ENCODE results near the gene DTX1. TPM values are rescaled to one million over a fixed set of nuclear protein-coding genes. Genes with fewer than 3 reads are reported as not detected.
A peak's percentile ranks its signal among the peaks of the same experiment; 100 is the strongest.

The DTX1 gene
- total and polyA plus RNA-seq, 8 donors = 0.43 to 6.2 (median 1.9) TPM

- intact Hi-C loops (cut with DNase I; ENCODE audit: low total_unique reads) = no loop called here
- no peaks in the 10 kb centered on the region for H3K9me3 ChIP-seq
- H3K27me3 ChIP-seq = peaks cover 11 to 61% (median 22%) of the 10 kb centered on the region in 3 donors
- no peak overlapping the region for H3K27ac ChIP-seq
- 24 to 32% (median 29%) methylated on average over 24 to 31 of the region's 31 CpGs for WGBS, 5 donors
- no peak for TF ChIP-seq EP300 (IDR thresholded peaks at IDR 0.05)
- TF ChIP-seq, protein P1, sequence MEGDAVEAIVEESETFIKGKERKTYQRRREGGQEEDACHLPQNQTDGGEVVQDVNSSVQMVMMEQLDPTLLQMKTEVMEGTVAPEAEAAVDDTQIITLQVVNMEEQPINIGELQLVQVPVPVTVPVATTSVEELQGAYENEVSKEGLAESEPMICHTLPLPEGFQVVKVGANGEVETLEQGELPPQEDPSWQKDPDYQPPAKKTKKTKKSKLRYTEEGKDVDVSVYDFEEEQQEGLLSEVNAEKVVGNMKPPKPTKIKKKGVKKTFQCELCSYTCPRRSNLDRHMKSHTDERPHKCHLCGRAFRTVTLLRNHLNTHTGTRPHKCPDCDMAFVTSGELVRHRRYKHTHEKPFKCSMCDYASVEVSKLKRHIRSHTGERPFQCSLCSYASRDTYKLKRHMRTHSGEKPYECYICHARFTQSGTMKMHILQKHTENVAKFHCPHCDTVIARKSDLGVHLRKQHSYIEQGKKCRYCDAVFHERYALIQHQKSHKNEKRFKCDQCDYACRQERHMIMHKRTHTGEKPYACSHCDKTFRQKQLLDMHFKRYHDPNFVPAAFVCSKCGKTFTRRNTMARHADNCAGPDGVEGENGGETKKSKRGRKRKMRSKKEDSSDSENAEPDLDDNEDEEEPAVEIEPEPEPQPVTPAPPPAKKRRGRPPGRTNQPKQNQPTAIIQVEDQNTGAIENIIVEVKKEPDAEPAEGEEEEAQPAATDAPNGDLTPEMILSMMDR (IDR thresholded peaks at IDR 0.05) = no peak
- no peak for TF ChIP-seq POLR2AphosphoS5 (IDR thresholded peaks at IDR 0.05)
- TF ChIP-seq POLR2A (IDR thresholded peaks at IDR 0.05) = no peak
- H3K4me1 ChIP-seq = peaks cover 0 to 17% (median 0%) of the 10 kb centered on the region in 4 donors
- H3K4me3 ChIP-seq = no peak overlapping the region
- DNase-seq = peak in 1 of 2 donors; percentile 60
- H3K36me3 ChIP-seq = no peaks in the 10 kb centered on the region
Measured at GRCh38 chr12:113065126-113066007, 8.8 kb downstream of the DTX1 start.

GRCh38 chr12:113066813-113067400 lies 10.4 kb downstream of the DTX1 start:
- no peaks in the 10 kb centered on the region for H3K9me3 ChIP-seq
- H3K27me3 ChIP-seq = peaks cover 11 to 51% (median 22%) of the 10 kb centered on the region in 3 donors
- 53 to 68% (median 55%) methylated on average over 3 to 13 of the region's 13 CpGs for WGBS, 5 donors
- no peaks in the 10 kb centered on the region for H3K36me3 ChIP-seq
- intact Hi-C loops (cut with DNase I; ENCODE audit: low total_unique reads) = no loop called here
- H3K4me3 ChIP-seq = no peak overlapping the region
- no peak overlapping the region for H3K27ac ChIP-seq
- DNase-seq = no peak
- TF ChIP-seq, protein P1 (IDR thresholded peaks at IDR 0.05) = no peak
- no peak for TF ChIP-seq EP300 (IDR thresholded peaks at IDR 0.05)
- TF ChIP-seq POLR2AphosphoS5 (IDR thresholded peaks at IDR 0.05) = no peak
- no peak for TF ChIP-seq POLR2A (IDR thresholded peaks at IDR 0.05)
- peaks cover 0 to 20% (median 0%) of the 10 kb centered on the region in 4 donors for H3K4me1 ChIP-seq

GRCh38 chr12:113067987-113068935 lies 11.7 kb downstream of the DTX1 start:
- WGBS, 5 donors = 83 to 93% (median 92%) methylated on average over 10 of the region's 10 CpGs
- Histone ChIP-seq H3K36me3 (no peaks in the 10 kb centered on the region), H3K4me3 (no peak overlapping the region), H3K4me1 (peaks cover 0 to 20% (median 0%) of the 10 kb centered on the region in 4 donors), H3K27me3 (peaks cover 11 to 38% (median 20%) of the 10 kb centered on the region in 3 donors), H3K27ac (no peak overlapping the region), H3K9me3 (no peaks in the 10 kb centered on the region)
- TF ChIP-seq POLR2A (IDR thresholded peaks at IDR 0.05) (no peak), POLR2AphosphoS5 (IDR thresholded peaks at IDR 0.05) (no peak), EP300 (IDR thresholded peaks at IDR 0.05) (no peak)
- DNase-seq = no peak
- intact Hi-C loops (cut with DNase I; ENCODE audit: low total_unique reads) = no loop called here

DNA sequence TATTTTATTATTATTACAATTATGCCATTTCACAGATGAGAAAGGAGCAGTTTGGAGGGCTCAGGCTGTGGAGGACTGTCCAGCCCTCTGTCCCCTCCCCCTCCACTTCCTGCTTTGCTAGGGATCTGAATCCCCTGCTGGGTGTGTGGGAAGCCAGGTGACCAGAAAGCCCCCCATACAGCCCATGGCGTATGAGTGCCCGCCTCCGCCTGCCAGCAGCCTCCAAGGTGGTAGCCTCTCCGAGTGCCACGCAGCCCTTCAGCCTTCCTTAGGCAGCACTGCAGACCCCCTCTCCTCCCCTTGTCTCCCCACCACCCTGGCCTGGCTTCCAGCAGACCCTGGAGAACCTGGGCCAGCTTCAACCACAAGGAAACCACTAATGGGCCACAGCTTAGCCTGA lies 12.6 kb downstream of the DTX1 start:
- Histone ChIP-seq H3K27ac (no peak overlapping the region), H3K36me3 (no peaks in the 10 kb centered on the region), H3K9me3 (no peaks in the 10 kb centered on the region), H3K4me3 (no peak overlapping the region), H3K27me3 (peaks cover 8 to 29% (median 11%) of the 10 kb centered on the region in 3 donors), H3K4me1 (peaks cover 0 to 20% (median 0%) of the 10 kb centered on the region in 4 donors)
- no peak for DNase-seq
- TF ChIP-seq EP300 (IDR thresholded peaks at IDR 0.05) (no peak), POLR2AphosphoS5 (IDR thresholded peaks at IDR 0.05) (no peak)
- WGBS, 5 donors = 64 to 100% (median 70%) methylated on average over 2 to 5 of the region's 5 CpGs
- intact Hi-C loops (cut with DNase I; ENCODE audit: low total_unique reads) = no loop called here

GRCh38 chr12:113069751-113070116 lies 13.2 kb downstream of the DTX1 start:
- intact Hi-C loops (cut with DNase I; ENCODE audit: low total_unique reads) = no loop called here
- Histone ChIP-seq H3K27ac (no peak overlapping the region), H3K9me3 (no peaks in the 10 kb centered on the region), H3K4me3 (no peak overlapping the region), H3K4me1 (peaks cover 0 to 16% (median 0%) of the 10 kb centered on the region in 4 donors), H3K36me3 (no peaks in the 10 kb centered on the region), H3K27me3 (peaks cover 2 to 24% (median 7%) of the 10 kb centered on the region in 3 donors)
- DNase-seq = no peak
- TF ChIP-seq, protein P1 (IDR thresholded peaks at IDR 0.05) = no peak
- 84 to 93% (median 89%) methylated on average over 6 of the region's 6 CpGs for WGBS, 5 donors

Measured in stomach (tissue), 9 donors.